Measurements from ENCODE around the gene WDR5.

WDR5 gene

GRCh38 chr9:134136118-134136995, 475 bp downstream of the WDR5 start (continued):
- TF ChIP-seq ZSCAN4 (tag by site-specific recombination; IDR thresholded peaks at IDR 0.05) (no peak), ZNF704 (tag by site-specific recombination; IDR thresholded peaks at IDR 0.05) (no peak), ZNF121 (tag by site-specific recombination; IDR thresholded peaks at IDR 0.05) (no peak), ZNF518A (tag by site-specific recombination; conservative IDR thresholded peaks at IDR 0.05; ENCODE audit: low read depth) (no peak), ZNF248 (tag by site-specific recombination; IDR thresholded peaks at IDR 0.05) (no peak), KLF9 (tag by site-specific recombination; IDR thresholded peaks at IDR 0.05; ENCODE audit: low read depth) (peak; percentile 48), ZNF837 (tag by site-specific recombination; IDR thresholded peaks at IDR 0.05) (no peak), ZFP3 (tag by site-specific recombination; IDR thresholded peaks at IDR 0.05; ENCODE audit: low read depth) (no peak), ZBTB48 (tag by site-specific recombination; IDR thresholded peaks at IDR 0.05) (0 out of 2 replicates have a peak, but pooled peaks have one; percentile 26), ZNF785 (tag by site-specific recombination; IDR thresholded peaks at IDR 0.05) (0 out of 2 replicates have a peak, but pooled peaks have one; percentile 36), ZNF433 (tag by site-specific recombination; IDR thresholded peaks at IDR 0.05; ENCODE audit: low read depth) (no peak), BCL11B (tag by site-specific recombination; IDR thresholded peaks at IDR 0.05; ENCODE audit: low read depth) (no peak), ZNF146 (tag by site-specific recombination; IDR thresholded peaks at IDR 0.05) (no peak), ZSCAN16 (tag by site-specific recombination; IDR thresholded peaks at IDR 0.05) (no peak), TRIM28 (IDR thresholded peaks at IDR 0.05; ENCODE audit: borderline replicate concordance, low read length) (no peak), ZNF48 (tag by site-specific recombination; IDR thresholded peaks at IDR 0.05) (no peak), ZNF621 (tag by site-specific recombination; IDR thresholded peaks at IDR 0.05) (no peak), ZNF777 (tag by site-specific recombination; IDR thresholded peaks at IDR 0.05; ENCODE audit: borderline replicate concordance) (0 out of 2 replicates have a peak, but pooled peaks have one; percentile 33), MEIS1 (CRISPR knock-in tag; IDR thresholded peaks at IDR 0.05; ENCODE audit: borderline replicate concordance) (no peak), ZNF558 (tag by site-specific recombination; IDR thresholded peaks at IDR 0.05) (no peak), ZNF654 (tag by site-specific recombination; IDR thresholded peaks at IDR 0.05; ENCODE audit: low read depth) (no peak), ZSCAN30 (tag by site-specific recombination; IDR thresholded peaks at IDR 0.05) (no peak), ZNF677 (tag by site-specific recombination; IDR thresholded peaks at IDR 0.05) (no peak)
- TF ChIP-seq, protein P1, sequence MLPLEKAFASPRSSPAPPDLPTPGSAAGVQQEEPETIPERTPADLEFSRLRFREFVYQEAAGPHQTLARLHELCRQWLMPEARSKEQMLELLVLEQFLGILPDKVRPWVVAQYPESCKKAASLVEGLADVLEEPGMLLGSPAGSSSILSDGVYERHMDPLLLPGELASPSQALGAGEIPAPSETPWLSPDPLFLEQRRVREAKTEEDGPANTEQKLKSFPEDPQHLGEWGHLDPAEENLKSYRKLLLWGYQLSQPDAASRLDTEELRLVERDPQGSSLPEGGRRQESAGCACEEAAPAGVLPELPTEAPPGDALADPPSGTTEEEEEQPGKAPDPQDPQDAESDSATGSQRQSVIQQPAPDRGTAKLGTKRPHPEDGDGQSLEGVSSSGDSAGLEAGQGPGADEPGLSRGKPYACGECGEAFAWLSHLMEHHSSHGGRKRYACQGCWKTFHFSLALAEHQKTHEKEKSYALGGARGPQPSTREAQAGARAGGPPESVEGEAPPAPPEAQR (tag by site-specific recombination; IDR thresholded peaks at IDR 0.05): no peak
- TF ChIP-seq, protein P2, sequence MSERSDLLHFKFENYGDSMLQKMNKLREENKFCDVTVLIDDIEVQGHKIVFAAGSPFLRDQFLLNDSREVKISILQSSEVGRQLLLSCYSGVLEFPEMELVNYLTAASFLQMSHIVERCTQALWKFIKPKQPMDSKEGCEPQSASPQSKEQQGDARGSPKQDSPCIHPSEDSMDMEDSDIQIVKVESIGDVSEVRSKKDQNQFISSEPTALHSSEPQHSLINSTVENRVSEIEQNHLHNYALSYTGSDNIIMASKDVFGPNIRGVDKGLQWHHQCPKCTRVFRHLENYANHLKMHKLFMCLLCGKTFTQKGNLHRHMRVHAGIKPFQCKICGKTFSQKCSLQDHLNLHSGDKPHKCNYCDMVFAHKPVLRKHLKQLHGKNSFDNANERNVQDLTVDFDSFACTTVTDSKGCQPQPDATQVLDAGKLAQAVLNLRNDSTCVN (tag by site-specific recombination; optimal IDR thresholded peaks at IDR 0.05): peak; percentile 71
- TF ChIP-seq, protein P3, sequence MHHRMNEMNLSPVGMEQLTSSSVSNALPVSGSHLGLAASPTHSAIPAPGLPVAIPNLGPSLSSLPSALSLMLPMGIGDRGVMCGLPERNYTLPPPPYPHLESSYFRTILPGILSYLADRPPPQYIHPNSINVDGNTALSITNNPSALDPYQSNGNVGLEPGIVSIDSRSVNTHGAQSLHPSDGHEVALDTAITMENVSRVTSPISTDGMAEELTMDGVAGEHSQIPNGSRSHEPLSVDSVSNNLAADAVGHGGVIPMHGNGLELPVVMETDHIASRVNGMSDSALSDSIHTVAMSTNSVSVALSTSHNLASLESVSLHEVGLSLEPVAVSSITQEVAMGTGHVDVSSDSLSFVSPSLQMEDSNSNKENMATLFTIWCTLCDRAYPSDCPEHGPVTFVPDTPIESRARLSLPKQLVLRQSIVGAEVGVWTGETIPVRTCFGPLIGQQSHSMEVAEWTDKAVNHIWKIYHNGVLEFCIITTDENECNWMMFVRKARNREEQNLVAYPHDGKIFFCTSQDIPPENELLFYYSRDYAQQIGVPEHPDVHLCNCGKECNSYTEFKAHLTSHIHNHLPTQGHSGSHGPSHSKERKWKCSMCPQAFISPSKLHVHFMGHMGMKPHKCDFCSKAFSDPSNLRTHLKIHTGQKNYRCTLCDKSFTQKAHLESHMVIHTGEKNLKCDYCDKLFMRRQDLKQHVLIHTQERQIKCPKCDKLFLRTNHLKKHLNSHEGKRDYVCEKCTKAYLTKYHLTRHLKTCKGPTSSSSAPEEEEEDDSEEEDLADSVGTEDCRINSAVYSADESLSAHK (tag by site-specific recombination; IDR thresholded peaks at IDR 0.05): no peak
